Medulla oblongata (tissue), 1 donor: ENCODE measurements around the gene LPAR1.

Experiments
- DNase-seq: peaks from one replicate; pipeline ENCODE4 v3.0.0-alpha.2; 2015; ENCODE audit errors: extremely low spot score

LPAR1 gene

DNA sequence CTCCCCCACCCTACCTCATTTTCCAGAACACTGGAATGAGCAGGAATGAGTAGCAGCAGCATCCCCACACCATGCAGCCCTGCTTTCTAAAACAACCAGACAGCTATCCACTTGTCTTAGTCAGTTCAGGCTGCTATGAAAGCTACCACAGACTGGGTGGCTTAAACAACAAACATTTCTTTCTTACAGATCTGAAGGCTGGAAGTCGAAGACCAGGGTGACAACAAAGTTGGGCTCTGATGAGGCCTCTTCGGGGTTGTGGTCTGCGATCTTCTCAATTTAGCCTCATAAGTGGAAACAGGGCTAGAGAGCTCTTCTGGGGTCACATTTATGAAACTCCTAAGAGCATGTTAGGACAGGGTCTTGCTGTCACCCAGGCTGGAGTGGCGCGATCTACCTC lies 38.9 kb downstream of the LPAR1 start:
- DNase-seq, result peak; percentile 65

DNA sequence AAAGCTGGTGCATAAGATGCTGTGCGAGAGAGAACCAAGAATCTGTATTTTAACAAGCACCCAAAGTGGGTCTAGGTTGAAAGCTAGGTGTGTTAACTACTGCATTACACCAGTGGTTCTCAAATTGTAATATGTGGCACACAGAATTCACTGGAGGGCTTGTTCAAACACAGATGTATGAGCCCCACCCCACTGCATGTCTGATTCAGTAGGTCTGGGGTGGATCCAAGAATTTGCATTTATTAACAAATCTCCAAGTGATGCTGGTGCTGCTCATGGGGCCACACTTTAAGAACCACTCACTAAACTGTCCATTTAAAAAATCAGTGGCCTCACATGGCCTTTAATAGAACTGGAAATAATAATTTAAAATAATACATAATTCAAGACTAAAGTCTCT lies 40.4 kb downstream of the LPAR1 start:
- DNase-seq, result no peak

DNA sequence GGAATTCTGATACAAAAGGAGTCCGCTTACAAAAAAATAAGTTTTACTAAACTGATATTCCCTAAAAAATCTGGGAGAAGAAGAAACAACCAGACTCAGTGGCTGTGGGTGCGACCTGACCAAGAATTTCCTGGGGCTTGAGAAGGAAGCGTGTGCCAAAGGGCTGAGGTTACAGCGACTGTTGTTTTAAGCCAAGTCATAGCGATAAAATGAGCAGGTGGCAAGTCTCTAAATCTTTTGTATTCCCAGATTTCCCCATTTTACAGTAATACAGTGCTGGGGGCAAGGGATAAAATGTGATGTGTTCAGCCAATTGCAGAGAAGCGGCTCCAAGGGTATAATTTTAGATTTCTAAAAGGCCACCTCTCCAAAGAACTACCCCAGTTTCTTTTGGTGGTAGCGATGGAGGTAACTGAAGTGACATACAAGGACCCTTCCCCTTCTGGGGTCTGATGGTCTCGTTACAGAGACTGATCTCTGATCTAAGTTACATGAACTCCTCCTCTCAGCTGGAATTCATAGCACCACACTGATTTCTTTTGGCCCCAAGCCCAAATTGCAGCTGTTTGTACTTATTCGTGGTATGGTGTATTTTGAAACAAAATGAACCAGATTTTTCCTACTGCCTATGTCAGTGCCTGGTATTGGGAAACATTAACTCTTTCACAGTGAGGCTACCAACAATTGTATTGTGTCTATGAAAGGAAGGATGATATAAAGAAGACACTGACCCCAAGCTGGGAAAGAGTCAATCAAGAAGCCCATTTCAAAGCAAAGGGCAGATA lies 41.6 kb downstream of the LPAR1 start:
- no peak for DNase-seq

DNA sequence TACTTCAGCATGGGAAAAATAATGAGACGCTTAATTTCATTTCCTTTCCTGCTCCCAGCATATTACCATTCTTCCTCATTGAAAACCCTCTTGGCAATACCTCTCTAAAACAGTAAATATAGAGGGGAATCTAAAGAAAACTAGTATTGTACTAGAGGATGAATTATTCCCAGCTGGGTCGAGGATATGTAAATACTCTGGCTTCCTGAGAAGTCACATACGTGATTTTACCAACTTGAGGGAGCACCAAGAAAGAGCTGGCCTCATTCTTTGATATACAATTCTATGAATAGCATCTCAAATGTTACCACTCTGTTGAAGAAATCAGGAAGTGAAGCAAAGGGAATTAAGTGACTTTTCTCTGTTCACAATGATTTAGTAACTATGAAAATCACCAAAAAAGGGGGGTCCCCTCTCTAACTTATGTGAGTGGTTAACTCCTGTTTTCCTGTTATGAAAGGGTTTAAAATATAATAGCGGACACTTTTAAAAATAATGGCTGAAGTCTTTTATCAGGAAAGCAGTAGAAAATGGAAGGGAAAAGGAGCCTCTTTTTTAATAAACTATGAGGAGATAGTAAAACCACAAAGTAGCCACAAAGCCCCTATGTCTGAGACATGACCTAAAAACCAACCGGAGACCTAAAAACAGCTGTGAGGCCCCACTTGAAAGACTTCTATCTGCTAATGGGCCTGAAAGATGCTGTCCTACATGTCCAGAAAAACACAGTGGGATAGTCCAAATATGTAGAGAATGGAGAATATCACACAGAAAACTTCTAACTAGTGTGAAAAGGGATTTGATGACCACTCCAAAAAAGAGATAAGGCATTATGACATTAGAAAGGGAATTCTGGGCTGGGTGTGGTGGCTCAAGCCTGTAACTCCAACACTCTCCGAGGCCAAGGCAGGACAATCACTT lies 42.6 kb downstream of the LPAR1 start:
- DNase-seq, result no peak

DNA sequence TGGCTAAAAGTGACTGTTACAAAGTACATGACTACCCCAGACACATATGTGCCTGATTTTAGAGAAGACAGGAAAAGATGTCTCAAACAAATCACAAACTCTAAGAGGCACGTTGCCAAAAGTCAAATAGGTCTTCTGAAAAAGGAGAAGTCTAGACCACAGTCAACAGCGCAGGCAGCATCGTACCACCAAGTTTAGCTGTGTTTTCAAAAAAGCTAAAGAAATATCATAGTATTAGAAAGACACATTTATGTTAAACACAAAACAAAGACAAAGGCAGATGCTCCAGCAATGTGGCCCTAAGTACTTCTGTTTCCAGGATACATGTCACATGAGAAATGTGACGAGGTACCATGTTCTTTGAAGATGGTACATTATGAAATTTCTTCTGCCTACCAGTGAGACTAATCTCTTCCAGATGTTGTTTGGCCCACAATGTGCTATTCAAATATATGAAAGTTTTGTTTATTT lies 43.5 kb downstream of the LPAR1 start:
- DNase-seq, result peak; percentile 83

DNA sequence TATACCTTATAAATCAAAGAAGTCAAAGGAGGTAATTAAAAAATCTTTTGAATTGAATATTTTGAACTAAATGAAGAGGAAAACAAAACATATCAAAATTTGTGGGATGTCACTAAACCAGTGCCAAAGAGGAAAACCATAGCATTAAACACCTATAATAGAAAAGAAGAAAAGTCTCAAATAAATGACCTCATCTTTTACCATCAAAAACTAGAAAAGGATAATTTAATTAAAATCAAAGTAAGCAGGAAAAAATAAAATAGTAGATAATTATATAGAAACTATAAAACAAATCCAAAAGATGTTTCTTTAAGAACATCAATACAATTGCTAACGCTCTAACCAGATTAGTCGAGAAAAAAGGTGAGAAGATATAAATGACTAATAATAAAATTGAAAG lies 47.8 kb downstream of the LPAR1 start:
- DNase-seq, result no peak

DNA sequence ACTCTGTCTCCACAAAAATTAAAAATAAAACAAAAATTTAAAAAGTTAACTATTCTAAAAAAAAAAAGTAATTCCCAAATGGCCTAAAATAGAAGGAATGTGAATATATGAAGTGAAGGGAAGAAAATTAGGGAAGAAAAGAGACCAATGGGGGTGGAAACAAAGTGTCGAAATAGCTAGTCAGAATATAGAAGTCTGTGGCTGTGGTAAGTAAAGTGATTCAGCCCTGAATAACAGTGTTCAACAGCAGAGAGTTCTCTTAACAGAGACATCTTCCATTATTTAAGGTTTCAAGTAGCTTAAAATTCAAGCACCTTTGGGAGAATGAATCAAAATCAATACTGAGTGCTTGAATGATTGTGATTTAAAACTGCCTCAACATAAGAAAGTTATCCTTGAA lies 51.7 kb downstream of the LPAR1 start:
- DNase-seq, result no peak

DNA sequence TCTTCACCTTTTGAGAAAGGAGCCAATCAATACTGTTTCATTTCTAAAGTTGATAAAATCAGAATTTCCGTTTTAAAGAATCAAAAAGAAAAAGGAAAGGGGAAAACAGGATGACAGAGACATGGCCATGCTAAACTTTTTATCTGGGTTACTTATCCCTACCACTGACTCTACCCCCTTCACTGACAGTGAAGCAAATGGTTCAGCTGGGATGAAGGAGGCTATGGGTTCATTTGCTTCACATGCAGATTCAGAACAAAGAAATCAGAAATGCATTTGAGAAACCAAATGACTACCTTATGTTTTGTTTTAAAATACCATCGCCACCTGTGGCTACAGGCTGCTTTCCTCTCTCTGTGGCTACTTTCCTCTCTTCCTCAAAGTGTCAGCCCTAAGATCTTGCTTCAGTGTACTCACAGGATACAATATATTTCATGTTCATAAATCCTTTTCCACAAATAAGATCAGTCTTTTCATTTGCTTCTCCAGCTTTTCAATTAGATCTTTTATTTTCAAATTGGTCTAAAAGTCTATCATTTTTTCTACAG lies 53.3 kb downstream of the LPAR1 start:
- no peak for DNase-seq

DNA sequence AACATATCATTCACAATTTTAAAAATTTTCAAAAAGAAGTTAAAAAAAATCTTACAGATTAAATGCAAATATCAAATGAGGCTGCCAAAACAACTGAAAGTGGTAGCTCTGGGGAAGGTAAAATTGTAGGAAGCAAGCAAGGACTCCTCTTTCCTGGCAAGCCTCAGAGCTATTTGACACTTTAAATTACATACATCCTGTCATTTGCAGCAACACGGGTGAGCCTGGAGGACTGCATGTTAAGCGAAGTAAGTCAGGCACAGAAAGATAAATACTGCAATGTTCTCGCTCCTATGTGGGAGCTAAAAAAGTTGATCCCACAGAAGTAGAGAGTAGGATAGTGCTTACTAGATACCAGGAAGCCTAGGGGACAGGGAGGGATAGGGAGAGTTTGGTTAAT lies 58.0 kb downstream of the LPAR1 start:
- DNase-seq, result no peak

DNA sequence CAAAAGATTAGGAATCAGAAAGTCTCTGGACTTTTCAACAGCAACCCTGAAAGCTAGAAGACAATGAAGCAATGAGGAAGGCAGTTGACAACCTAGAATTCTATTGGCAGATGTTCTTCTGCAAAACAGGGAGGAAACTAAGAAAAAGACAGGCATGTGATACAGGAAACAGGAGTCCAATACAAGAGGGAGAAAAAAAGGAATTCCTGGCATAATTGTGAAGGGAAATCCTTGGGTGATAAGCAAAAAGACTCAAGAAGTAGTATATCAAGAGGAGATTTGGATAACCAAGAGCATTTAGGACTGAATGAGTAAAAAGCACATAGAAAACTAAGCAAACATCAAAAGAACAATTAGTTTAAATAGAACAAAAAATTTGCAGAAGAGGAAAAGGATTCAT lies 58.6 kb downstream of the LPAR1 start:
- DNase-seq, result no peak

DNA sequence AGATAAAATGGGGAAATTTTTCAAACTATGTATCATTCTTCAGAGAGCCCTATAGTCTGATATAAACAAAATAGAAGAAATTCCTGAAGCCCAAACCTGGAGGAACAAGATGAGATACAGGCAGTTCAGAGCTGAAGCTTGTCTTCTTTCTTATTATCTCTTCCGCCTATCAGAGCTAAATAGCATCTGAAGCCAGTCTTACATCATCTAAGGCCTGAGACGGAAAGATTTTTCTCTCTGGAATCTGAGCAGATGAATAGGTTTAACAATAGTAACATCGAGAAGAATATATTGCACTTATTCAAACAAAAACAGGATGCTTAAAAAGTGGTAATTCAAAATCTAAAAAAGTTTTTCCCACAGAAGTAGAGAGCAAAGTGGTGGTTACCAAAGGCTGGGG lies 59.8 kb downstream of the LPAR1 start:
- no peak for DNase-seq

DNA sequence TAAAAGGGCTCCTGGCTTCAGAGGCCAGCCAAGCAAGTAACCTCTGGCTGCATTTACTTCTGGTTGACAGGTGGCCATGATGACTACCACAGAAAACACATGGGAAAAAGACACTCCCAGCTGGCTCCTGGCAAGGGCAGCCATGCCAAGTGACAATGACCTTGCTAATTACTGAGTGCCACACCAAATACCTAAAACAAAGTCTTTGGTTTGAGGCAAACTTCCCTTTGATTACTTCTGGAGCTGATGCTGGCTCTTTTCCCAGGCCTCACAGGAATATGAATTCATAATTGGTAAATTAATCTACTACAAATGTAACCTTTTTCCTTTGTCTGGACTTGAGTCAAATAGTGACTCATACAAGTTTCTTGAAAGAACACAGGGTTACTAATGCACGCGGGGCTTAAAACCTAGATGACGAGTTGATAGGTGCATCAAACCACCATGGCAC lies 61.0 kb downstream of the LPAR1 start:
- DNase-seq, result no peak

DNA sequence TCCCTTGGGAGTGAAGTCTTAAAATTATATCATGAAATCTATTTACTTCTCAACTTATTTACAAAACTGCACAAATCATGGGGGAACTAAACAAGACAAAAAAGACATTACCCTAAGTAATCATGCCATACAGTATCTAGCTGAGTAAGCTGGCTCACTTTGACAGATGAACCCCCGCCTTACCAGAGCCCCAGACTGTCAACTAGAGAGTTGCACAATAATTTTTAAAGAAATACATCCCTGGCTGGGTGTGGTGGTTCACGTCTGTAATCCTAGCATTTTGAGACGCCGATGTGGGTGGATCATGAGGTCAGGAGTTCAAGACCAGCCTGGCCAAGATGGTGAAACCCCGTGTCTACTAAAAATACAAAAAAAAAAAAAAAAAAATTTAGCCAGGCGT lies 62.3 kb downstream of the LPAR1 start:
- no peak for DNase-seq

DNA sequence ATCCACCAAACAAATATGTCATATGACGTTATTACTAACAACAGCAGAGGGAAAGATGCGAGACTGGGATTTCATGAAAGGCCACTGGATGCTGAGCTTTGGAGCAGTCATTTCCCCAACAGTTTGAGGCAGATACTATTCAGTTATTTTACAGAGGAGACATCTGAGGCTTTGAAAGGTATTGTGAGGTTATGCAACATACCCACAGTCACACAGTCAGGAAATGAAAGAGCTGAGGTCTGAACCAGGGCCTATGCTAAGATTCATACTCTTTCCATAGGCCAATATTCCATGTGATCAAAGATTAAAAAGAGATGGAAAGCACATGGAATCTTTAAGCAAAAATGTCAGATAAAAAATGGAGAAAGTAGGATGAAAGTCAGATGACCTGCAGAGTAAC lies 63.0 kb downstream of the LPAR1 start:
- no peak for DNase-seq

DNA sequence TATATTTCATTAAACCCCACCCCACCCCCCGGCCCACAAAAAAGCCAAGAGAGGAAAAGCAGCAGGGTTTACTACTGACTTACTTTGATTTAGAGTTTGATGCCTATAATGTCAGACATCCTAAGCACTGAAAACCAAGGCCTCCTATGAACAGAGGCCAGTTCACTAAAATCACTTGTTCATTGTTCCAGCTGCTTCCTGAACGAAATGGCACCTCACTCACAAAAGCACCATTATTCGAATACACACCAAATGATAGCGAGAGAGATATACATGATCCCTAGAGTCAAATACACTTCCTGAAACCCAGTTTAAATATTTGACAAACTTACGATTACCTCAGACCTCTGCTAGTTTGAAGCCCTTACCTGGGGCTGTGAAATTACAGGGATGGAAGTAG lies 66.6 kb downstream of the LPAR1 start:
- no peak for DNase-seq

DNA sequence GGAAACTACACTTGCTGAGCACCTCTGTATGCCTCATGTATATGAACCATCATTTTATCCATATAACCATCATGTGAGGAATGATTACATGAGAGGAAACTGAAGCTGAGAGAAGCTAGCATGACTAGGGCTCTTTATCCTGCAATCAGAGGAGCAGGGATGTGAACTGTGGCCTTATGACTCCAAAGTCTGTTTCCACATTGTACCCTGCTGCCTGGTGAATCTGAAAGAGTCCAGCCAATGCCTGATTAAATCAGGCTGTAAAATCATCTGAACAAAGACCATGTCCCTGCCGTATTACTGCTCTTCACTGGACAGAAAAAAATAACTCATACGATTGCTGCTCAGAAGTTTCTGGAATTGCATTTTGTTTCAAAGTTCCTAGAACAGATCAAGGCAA lies 67.0 kb downstream of the LPAR1 start:
- no peak for DNase-seq

DNA sequence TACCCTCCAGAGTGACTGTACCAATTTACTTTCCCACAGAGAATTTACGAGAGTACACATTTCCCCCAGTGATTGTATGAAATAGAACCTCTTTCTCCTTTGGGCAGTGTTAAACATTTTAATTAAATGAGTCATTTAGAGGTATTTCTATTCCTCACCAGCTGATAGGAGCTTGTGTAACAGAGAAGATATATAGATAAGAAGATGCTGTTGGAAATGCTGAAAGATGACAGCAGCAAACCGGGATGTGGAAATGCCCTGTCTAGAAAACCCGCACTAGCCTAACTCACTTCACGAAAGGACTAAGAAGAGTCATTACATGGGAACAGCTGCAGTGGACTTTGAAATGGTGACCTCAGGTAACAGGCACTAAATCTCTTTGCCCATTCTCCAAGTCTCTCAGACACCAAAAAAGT lies 68.3 kb downstream of the LPAR1 start:
- no peak for DNase-seq

DNA sequence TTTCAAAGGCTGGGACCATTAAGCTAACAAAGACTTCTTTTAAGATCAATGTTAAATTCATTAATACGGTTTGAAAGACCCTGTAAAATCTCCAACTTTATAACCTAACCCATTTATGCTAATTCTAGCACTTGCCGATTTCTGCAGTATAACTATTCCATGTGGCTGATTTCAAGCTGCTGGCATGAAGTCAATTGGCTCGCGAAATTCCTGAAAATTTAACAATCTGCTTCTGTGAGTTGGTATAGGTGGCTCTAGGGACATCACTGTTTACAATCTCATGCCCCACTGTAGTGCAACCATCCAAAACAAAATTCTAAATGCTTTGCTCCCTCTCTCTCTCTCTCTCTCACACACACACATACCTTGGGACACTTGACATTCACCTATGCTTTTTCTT lies 70.2 kb downstream of the LPAR1 start:
- DNase-seq, result no peak

DNA sequence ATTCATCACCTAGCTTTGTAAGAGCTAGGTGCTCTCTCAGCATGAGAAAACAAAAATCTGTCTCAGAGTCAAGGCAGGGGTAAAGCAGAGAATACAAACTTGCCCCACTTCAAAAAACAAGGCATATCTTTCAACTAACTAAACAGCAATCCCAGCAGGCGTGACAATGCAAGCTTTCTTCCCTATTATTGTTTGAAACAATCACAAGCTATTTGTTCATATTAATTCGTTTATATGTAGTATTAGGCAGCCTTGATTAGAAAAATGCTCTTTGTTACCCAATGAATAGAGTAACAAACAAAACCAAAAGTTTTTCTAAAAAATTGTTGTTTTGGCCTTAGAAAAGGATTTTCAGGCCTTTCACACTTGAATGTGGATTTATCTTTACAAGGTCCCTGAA lies 71.1 kb downstream of the LPAR1 start:
- peak; percentile 77 for DNase-seq

DNA sequence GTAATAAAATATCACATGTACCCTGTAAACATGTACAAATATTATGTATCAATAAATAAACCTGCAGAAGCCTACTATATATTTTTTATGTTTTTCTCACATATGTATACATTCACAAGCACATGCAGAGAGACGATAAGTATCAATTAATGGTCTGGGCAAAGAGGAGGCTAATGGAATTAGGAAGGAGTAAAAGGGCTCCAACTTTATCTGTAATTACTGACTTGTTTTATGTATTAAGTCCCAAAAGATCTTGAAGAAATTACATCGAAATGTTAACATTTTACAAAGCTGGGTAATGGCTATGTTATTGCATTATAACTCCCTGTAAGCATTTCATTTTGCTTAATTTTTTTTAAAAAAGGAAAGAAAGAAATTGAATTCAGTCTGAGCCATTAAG lies 78.0 kb downstream of the LPAR1 start:
- no peak for DNase-seq

DNA sequence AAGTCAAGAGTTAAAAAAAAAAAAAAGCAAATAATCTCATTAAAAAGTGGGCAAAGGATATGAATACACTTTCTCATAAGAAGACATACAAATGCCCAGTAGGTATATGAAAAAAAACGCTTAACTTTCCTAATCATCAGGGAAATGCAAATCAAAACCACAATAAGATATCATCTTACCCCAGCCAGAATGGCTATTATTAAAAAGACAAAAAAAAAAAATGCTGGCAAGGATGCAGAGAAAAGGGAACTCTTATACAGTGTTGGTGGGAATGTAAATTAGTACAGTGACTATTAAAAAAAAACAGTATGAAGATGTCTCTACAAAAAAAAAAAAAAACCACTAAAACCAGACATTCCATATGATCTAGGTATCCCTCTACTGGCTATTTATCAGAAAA lies 79.4 kb downstream of the LPAR1 start:
- DNase-seq, result no peak

DNA sequence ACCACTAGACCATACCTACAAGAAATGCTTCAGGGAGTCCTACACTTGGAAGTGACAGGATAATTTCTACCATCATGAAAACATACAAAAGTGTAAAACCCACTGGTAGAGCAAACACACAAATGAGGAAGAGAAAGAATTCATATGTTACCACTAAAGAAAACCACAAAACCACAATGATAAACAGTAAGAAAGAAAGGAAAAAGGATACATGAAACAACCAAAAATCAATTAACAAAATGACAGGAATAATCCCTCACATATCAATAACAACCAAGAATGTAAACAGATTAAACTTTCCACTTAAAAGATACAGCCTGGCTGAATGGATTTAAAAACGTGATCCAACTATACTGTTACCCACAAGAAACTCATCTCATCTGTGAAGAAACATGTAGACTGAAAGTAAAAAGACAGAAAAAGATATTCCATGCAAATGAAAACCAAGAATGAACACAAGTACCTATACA lies 83.4 kb downstream of the LPAR1 start:
- DNase-seq, result no peak

DNA sequence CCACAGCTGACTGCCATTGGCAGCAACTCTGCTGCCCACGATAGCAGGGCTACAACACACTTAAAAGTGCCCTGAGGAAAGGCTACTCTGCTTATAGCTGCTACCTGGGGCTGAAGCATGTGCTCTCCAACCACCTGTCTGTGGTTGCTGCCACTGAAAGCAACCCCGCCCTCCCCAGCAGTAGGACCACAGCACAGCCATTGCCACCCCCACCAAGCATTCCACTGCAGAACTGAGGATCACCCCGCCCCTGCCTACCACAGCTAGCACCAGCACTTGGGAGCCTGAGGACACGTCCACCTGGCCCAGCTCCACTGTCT lies 85.8 kb downstream of the LPAR1 start:
- DNase-seq, result no peak
